Rectal smooth muscle tissue (tissue), 1 donor: ENCODE measurements around the gene ZNF319.
"Not testable (repeated sequence)": the region's sequence is repeated elsewhere in the genome, so short reads cannot be mapped to it uniquely, and the experiment has no call there.

Source experiments
- H3K27ac ChIP-seq: one replicate; pipeline ENCODE4 v1.7.0; 2013; ENCODE audit warnings: low read depth, low read length, inconsistent platforms
- H3K27me3 ChIP-seq: one replicate; pipeline ENCODE4 v1.7.0; 2013; ENCODE audit warnings: low read length; ENCODE audit not compliant: control insufficient read depth, insufficient read depth
- H3K36me3 ChIP-seq: one replicate; pipeline ENCODE4 v1.7.0; 2013; ENCODE audit warnings: low read length; ENCODE audit not compliant: control insufficient read depth, insufficient read depth
- H3K4me1 ChIP-seq: one replicate; pipeline ENCODE4 v1.7.0; 2013; ENCODE audit warnings: low read length; ENCODE audit not compliant: control insufficient read depth, insufficient read depth
- H3K4me3 ChIP-seq: one replicate; pipeline ENCODE4 v1.7.0; 2013; ENCODE audit warnings: low read length
- H3K9ac ChIP-seq: one replicate; pipeline ENCODE4 v1.7.0; 2013; ENCODE audit warnings: low read length

ZNF319 gene

GRCh38 chr16:58010886-58011285 is 10.4 kb upstream of the ZNF319 start:
- no peaks in the 10 kb centered on the region for H3K4me1 ChIP-seq
- no peak overlapping the region for H3K9ac ChIP-seq
- H3K27ac ChIP-seq = no peak overlapping the region
- no peak overlapping the region for H3K4me3 ChIP-seq
- H3K27me3 ChIP-seq = no peaks in the 10 kb centered on the region
- peaks cover 13% of the 10 kb centered on the region for H3K36me3 ChIP-seq

- Histone ChIP-seq H3K27me3 (no peaks in the 10 kb centered on the region), H3K9ac (no peak overlapping the region), H3K36me3 (peaks cover 13% of the 10 kb centered on the region), H3K27ac (no peak overlapping the region), H3K4me1 (no peaks in the 10 kb centered on the region), H3K4me3 (no peak overlapping the region)
Measured at GRCh38 chr16:58009856-58010416, 9.5 kb upstream of the ZNF319 start.

GRCh38 chr16:58004736-58005135 is 4.3 kb upstream of the ZNF319 start:
- H3K4me3 ChIP-seq, H3K36me3 ChIP-seq, H3K27ac ChIP-seq, H3K4me1 ChIP-seq, H3K27me3 ChIP-seq, H3K9ac ChIP-seq: not testable (repeated sequence)

GRCh38 chr16:58002936-58003335 is 2.5 kb upstream of the ZNF319 start:
- Histone ChIP-seq H3K27ac (no peak overlapping the region), H3K36me3 (no peaks in the 10 kb centered on the region), H3K4me3 (no peak overlapping the region), H3K9ac (no peak overlapping the region), H3K4me1 (peaks cover 11% of the 10 kb centered on the region), H3K27me3 (no peaks in the 10 kb centered on the region)

- H3K4me3 ChIP-seq = no peak overlapping the region
- no peaks in the 10 kb centered on the region for H3K27me3 ChIP-seq
- H3K4me1 ChIP-seq = peaks cover 11% of the 10 kb centered on the region
- no peak overlapping the region for H3K9ac ChIP-seq
- H3K27ac ChIP-seq = no peak overlapping the region
- H3K36me3 ChIP-seq = peaks cover under 1% of the 10 kb centered on the region
Measured at GRCh38 chr16:58002416-58002800, 1.9 kb upstream of the ZNF319 start.

- Histone ChIP-seq H3K9ac (no peak overlapping the region), H3K36me3 (peaks cover 3% of the 10 kb centered on the region), H3K4me3 (peak overlapping the region; percentile 96), H3K27me3 (no peaks in the 10 kb centered on the region), H3K27ac (peak overlapping the region; percentile 91), H3K4me1 (peaks cover 11% of the 10 kb centered on the region)
Measured at GRCh38 chr16:58001781-58002415, 1.4 kb upstream of the ZNF319 start.

- peak within 1 kb of the TSS; percentile 91 for H3K27ac ChIP-seq
- H3K36me3 ChIP-seq = peaks cover 3% of the 10 kb centered on the region
- peaks cover 11% of the 10 kb centered on the region for H3K4me1 ChIP-seq
- H3K9ac ChIP-seq = peak within 1 kb of the TSS; percentile 42
- H3K27me3 ChIP-seq = no peaks in the 10 kb centered on the region
- peak within 1 kb of the TSS; percentile 96 for H3K4me3 ChIP-seq
Measured at GRCh38 chr16:58000706-58001676, 519 bp upstream of the ZNF319 start, which contains the start of gene USB1. Gene USB1, plus strand, starts transcription at chr16:58001407. Its CDS starts 77 bp downstream, at chr16:58001484.

- H3K4me3 ChIP-seq = peak overlapping the region; percentile 75
- H3K36me3 ChIP-seq = peaks cover 3% of the 10 kb centered on the region
- H3K4me1 ChIP-seq = peaks cover 11% of the 10 kb centered on the region
- H3K9ac ChIP-seq = peak overlapping the region; percentile 19
- no peaks in the 10 kb centered on the region for H3K27me3 ChIP-seq
- H3K27ac ChIP-seq = peak overlapping the region; percentile 75
Measured at GRCh38 chr16:57999366-57999970, 1.0 kb downstream of the ZNF319 start.

- peaks cover 11% of the 10 kb centered on the region for H3K4me1 ChIP-seq
- no peaks in the 10 kb centered on the region for H3K27me3 ChIP-seq
- peak overlapping the region; percentile 75 for H3K4me3 ChIP-seq
- H3K27ac ChIP-seq = no peak overlapping the region
- H3K36me3 ChIP-seq = peaks cover 3% of the 10 kb centered on the region
- no peak overlapping the region for H3K9ac ChIP-seq
Measured at GRCh38 chr16:57998992-57999365, 1.5 kb downstream of the ZNF319 start.

- Histone ChIP-seq H3K27me3 (no peaks in the 10 kb centered on the region), H3K4me3 (no peak overlapping the region), H3K27ac (no peak overlapping the region), H3K4me1 (peaks cover 11% of the 10 kb centered on the region), H3K36me3 (peaks cover 3% of the 10 kb centered on the region), H3K9ac (no peak overlapping the region)
Measured at GRCh38 chr16:57998486-57998885, 2.0 kb downstream of the ZNF319 start.

- peaks cover 11% of the 10 kb centered on the region for H3K4me1 ChIP-seq
- peaks cover 3% of the 10 kb centered on the region for H3K36me3 ChIP-seq
- H3K9ac ChIP-seq = no peak overlapping the region
- no peak overlapping the region for H3K4me3 ChIP-seq
- no peaks in the 10 kb centered on the region for H3K27me3 ChIP-seq
- no peak overlapping the region for H3K27ac ChIP-seq
Measured at GRCh38 chr16:57997528-57998265, 2.8 kb downstream of the ZNF319 start.

GRCh38 chr16:57997176-57997527 is 3.3 kb downstream of the ZNF319 start:
- H3K27ac ChIP-seq = no peak overlapping the region
- H3K36me3 ChIP-seq = peaks cover 3% of the 10 kb centered on the region
- peaks cover 11% of the 10 kb centered on the region for H3K4me1 ChIP-seq
- H3K9ac ChIP-seq = no peak overlapping the region
- no peaks in the 10 kb centered on the region for H3K27me3 ChIP-seq
- H3K4me3 ChIP-seq = no peak overlapping the region
